HG03378 (cell line): ENCODE measurements around the gene WBP2.

ENCODE experiments used
- ATAC-seq: cut with Tn5 transposase; IDR thresholded peaks from one replicate; pipeline ENCODE4 v1.9.1; 2021; ENCODE audit warnings: mild to moderate bottlenecking, moderate library complexity; ENCODE audit not compliant: unreplicated experiment

WBP2 gene

GRCh38 chr17:75855310-75856061 is at the start of gene WBP2:
Gene WBP2, minus strand, starts transcription at chr17:75855335. Its CDS starts 38 bp downstream, at chr17:75855297.
- peak; percentile 88 for ATAC-seq

- no peak for ATAC-seq
Measured at GRCh38 chr17:75902406-75902805, 47.3 kb upstream of the WBP2 start.

GRCh38 chr17:75901727-75902126 is 46.6 kb upstream of the WBP2 start:
- ATAC-seq, result no peak

- ATAC-seq, result no peak
Measured at GRCh38 chr17:75900691-75901533, 45.8 kb upstream of the WBP2 start.

- no peak for ATAC-seq
Measured at GRCh38 chr17:75899767-75900468, 44.8 kb upstream of the WBP2 start.

- ATAC-seq, result no peak
Measured at GRCh38 chr17:75899353-75899752, 44.2 kb upstream of the WBP2 start.

DNA sequence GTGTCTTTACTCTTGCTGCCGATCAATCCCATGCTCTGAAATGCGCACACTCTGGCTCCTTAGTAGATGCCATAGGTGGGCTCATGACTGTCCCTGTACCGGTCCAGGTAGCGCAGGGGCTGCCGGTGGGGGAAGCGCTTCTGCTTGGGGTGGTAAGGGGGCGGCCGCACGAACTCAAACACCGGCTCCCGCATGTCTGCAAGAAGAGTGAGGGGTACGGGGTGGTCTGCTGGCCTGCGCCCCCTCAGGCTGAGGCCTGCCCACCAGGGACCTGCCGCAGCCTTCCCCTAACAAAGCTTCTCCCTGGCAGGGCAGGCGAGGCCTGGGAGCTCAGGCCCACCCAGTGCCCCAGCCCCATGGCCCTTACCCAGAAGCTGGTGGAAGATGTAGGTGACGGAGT is 43.7 kb upstream of the WBP2 start:
- no peak for ATAC-seq

- ATAC-seq, result no peak
Measured at GRCh38 chr17:75898065-75898464, 42.9 kb upstream of the WBP2 start.

DNA sequence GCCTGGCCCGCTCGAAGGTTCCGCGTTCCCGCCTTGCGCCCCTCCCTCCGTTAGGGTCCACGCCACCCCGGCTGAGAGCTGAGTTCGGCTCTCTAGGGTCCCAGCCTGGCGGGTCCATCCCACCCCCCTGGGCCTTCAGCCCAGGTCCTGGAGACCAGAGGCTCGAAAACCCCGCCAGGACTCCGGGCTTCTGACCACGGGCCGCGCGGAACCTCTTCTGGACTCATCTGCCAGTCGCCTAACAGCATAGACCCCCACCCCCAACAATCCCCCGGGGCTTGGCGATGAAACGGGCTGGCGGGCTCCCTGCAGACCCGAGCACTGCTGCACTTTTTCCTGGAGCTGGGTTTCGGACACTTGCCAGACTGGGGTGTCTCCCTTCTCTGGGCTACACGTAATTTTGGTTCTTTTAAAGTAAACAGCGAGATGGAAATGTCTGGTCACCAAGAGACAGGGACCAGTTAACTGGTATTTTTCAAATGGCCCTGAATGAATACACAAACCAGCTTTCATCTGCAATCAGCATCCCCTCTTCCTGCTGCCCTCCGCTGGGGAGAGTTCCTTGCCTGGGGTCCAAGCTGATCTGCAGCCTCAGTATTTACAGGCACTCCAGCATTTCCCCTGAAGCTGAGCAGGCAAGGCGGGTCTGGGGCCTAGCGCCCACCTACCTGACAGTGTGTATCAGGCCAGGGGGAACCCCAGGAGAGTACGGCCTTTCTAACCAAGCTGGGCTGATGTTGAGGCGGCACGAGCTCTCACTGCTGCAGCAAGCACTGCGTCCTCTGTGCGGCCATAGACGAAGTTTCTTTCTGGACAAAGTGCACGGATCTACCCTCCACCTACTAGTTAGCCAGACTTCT is 42.3 kb upstream of the WBP2 start:
- ATAC-seq, result no peak

- ATAC-seq, result no peak
Measured at GRCh38 chr17:75896415-75897159, 41.5 kb upstream of the WBP2 start, which contains the start of gene TRIM65. Gene TRIM65, minus strand, starts transcription at chr17:75896951. Its CDS starts 14 bp downstream, at chr17:75896937.

DNA sequence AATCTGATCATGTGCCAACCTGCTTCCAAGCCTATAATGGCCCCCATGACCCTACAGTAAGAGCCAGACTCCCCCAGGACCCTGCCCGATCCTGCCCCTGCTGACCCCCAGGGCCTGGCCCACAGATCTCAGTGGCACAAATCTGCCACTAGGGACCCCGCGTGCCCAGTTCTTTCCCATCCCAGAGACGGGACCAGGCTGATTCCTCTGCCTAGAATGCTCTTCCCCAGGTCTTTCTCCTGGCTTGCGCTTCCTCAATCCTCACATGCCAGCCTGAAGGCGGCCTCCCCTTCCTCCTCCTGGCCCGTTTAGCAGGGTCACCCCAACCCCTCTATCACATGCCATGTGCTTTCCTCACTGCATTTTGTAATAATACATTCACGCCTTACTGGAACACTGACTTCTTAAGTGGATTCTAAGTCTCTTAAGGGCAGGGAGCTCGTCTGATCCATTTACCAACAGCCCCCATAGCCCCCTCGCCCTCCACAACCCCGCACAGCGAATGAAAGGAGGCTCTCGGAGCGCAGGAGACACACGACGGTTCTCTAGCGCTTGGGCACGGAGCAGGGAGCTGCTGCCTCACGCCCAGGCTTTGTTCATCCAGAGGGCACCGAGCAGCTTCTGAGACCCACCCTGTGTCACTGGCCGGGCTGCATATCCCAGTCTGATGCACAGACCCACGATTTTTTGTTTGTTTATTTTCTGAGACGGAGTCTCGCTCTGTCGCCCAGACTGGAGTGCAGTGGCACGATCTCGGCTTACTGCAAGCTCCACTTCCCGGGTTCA is 40.4 kb upstream of the WBP2 start:
- no peak for ATAC-seq

DNA sequence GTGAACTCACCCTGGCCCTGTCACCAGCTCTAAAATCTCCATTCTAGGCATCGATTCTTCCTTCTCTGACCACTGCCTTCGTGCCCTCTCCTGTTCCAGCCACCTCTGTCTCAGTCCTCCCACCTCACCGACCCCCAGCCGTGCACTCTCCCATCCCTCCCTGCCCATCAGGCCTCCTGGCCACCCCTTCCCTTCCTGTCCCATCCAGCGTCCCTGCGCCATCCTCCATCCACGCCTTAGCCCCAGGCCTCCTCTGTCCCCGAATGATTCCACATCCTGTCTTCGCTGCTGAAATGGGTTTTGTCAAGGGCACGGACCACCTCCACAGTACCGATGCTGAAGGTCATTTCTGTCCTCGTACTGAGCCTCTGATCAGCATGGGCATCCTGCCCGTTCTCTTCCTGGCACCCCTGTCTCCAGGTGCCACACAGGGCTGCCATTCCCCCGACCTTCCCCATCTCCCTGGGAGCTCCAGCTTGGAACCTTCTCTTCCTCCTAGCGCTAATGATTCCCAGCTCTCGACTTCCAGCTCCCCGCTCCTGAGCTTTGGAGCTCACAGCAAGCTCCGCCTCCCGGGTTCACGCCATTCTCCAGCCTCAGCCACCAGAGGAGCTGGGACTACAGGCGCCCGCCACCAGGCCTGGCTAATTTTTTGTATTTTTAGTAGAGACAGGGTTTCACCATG is 39.1 kb upstream of the WBP2 start:
- ATAC-seq, result no peak

DNA sequence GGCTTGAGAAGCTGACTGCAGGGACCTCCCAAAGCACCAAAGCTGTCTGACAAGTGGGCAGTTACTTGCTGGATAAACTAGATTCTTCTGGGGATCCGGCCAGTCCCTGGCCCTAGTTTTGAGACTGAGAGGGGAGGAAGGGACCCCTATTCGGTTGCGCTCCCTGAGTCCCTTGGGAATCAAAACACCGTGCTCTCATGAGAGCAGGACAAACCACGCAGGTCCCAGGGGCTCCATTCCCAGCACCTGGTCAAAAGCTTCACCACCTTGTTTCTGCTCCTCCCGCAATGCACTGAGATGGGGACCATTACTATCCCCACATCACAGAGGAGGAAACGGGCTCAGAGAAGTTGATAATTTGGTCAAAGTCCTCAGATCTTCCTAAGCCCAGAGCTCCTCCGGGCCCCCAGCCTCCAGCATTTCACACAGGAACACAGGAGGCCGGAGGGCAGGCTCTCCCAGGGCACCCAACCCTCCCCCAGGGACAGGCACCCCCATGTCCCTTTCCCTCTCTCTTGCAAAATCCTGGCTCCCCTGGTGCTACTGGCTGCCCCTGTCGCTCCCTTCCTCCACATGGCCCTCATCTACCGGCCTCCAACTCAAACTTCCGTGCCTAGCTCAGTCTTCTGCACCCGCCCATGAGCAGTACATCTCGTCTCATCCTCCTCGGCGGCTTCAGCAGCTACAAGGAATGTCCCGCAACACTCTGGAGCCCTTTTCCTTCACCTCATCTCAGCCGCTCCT is 38.3 kb upstream of the WBP2 start:
- ATAC-seq, result no peak

GRCh38 chr17:75892556-75893224 is 37.6 kb upstream of the WBP2 start:
- no peak for ATAC-seq

- no peak for ATAC-seq
Measured at GRCh38 chr17:75891605-75892555, 36.7 kb upstream of the WBP2 start.

DNA sequence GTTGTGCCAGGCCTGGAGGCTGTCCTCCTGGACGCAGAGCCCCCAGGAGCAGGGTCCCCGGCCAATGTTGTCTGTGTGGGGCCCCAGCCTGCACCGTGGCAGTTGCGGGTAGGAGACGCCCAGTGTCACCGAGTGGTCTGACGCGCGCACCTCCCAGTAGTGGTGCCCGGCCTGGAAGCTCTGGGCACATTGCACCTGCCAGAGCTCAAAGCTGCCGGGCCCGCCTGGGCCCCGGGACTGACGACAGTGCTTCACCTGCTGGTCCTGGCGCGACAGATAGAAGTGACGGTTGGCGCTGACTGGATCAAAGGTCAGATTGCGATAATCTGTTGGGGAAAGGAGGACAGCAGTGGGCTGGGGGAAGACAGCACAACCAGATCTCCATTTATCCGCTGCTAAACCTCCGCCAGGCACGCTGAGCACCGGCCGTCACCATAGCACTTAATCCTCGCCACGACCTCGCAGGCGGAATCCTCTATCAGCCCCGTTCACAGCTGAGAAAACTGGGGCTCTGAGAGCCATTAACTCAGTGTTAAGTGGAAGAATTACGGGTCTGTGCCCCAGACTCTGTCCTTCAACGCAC is 36.0 kb upstream of the WBP2 start:
- ATAC-seq, result no peak
